ENCODE measurements around the gene ASCC1. TPM values are rescaled to one million over a fixed set of nuclear protein-coding genes. Genes with fewer than 3 reads are reported as not detected.

The ASCC1 gene
- total RNA-seq, 4 donors from 2014 or later: 23.5 to 37.8 (median 29.8) TPM

DNA sequence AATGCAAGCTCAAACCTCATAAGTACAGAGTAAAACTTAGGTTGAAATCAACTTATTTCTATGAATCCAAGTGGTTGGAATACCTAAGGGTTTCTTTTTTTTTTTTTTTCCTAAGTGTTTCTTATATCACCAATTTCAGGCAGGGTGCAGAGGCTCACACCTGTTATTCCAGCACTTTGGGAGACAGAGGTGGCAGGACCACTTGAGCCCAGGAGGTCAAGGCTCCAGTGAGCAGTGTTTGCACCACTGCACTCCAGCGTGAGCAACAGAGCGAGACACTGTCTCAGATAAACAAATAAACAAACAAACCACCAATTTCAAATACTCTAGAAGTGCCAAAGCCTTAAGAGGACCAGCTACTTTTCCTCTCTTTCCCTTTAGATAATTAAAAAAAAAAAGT lies 88.5 kb downstream of the ASCC1 start:
- intact Hi-C loops (cut with DNase I): no loop called here
- H3K9me3 ChIP-seq: no peaks in the 10 kb centered on the region
- peaks cover 0 to 3% (median 0%) of the 10 kb centered on the region in 4 donors for H3K4me1 ChIP-seq
- no peaks in the 10 kb centered on the region for H3K27me3 ChIP-seq
- no peak overlapping the region for H3K27ac ChIP-seq (replicated peaks in 1 of 4)
- H3K4me3 ChIP-seq: no peak overlapping the region
- no peak for TF ChIP-seq POLR2AphosphoS5 (IDR thresholded peaks at IDR 0.05)
- TF ChIP-seq POLR2A (IDR thresholded peaks at IDR 0.05; ENCODE audit: low read depth): no peak
- TF ChIP-seq, protein P1, sequence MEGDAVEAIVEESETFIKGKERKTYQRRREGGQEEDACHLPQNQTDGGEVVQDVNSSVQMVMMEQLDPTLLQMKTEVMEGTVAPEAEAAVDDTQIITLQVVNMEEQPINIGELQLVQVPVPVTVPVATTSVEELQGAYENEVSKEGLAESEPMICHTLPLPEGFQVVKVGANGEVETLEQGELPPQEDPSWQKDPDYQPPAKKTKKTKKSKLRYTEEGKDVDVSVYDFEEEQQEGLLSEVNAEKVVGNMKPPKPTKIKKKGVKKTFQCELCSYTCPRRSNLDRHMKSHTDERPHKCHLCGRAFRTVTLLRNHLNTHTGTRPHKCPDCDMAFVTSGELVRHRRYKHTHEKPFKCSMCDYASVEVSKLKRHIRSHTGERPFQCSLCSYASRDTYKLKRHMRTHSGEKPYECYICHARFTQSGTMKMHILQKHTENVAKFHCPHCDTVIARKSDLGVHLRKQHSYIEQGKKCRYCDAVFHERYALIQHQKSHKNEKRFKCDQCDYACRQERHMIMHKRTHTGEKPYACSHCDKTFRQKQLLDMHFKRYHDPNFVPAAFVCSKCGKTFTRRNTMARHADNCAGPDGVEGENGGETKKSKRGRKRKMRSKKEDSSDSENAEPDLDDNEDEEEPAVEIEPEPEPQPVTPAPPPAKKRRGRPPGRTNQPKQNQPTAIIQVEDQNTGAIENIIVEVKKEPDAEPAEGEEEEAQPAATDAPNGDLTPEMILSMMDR (IDR thresholded peaks at IDR 0.05): no peak
- TF ChIP-seq EP300 (IDR thresholded peaks at IDR 0.05): no peak
- WGBS: 98% methylated on average over 2 of the region's 2 CpGs
- DNase-seq (ENCODE audit: extremely low spot score): no peak
- H3K36me3 ChIP-seq: peaks cover 0 to 15% (median 9%) of the 10 kb centered on the region in 4 donors

DNA sequence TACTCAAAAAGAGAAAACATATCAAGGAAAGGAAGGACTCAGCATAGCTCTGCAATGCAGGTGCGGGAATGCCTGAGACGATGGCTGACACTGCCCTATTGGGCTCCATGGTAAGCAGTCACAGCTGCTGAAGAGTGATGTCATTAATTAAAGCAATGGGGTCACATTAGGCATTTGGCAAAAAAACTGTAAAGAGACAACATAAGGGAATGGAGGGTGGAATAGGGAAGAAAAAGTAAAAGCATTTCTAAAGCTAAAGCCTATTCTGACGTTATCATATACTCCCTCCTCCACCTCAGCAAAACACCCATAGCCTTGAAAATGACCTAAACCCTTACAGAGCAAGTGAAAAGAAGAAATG lies 89.2 kb downstream of the ASCC1 start:
- intact Hi-C loops (cut with DNase I): no loop called here
- H3K27ac ChIP-seq (replicated peaks in 1 of 4): no peak overlapping the region
- no peaks in the 10 kb centered on the region for H3K27me3 ChIP-seq
- TF ChIP-seq POLR2A (IDR thresholded peaks at IDR 0.05; ENCODE audit: low read depth) (no peak), EP300 (IDR thresholded peaks at IDR 0.05) (no peak), POLR2AphosphoS5 (IDR thresholded peaks at IDR 0.05) (no peak)
- TF ChIP-seq, protein P1 (IDR thresholded peaks at IDR 0.05): no peak
- H3K4me3 ChIP-seq: no peak overlapping the region
- H3K36me3 ChIP-seq: peaks cover 0 to 15% (median 7%) of the 10 kb centered on the region in 4 donors
- H3K9me3 ChIP-seq: no peaks in the 10 kb centered on the region
- WGBS: 95% methylated on average over 3 of the region's 3 CpGs
- no peak for DNase-seq (ENCODE audit: extremely low spot score)
- peaks cover 0 to 3% (median 0%) of the 10 kb centered on the region in 4 donors for H3K4me1 ChIP-seq

DNA sequence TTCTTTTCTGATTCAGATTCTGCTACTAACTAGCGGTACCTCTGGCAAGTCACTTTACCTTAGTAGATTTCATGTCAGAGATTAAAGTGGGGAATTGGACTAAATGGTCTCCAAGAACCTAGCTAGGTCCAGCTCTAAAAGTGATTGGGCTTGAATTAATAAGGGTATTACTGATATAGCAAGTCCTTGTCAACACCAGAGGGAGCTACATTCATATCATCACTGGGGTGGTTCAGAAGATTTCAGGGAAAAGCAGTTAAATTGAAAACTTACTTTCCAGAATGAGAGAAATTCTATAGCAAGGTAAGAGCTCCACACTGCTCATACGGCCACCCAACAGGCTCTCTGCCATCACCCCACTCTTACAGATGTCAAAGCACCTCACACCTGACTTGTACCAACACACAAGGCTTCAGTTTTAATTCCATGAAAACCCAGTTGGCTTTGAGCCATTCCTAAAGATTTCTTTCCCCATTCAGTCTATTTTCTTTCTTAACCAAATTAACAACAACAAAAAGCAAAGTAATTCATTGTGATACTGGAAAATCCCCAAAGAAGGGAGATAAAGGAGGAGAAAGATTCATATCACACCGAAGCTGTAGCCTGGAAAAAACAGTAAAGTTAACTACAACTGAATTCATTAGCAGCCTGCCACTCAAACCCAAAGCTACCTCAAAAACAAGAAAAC lies 89.7 kb downstream of the ASCC1 start:
- H3K36me3 ChIP-seq: peaks cover 0 to 18% (median 6%) of the 10 kb centered on the region in 4 donors
- H3K27ac ChIP-seq (replicated peaks in 1 of 4): no peak overlapping the region
- H3K9me3 ChIP-seq: no peaks in the 10 kb centered on the region
- H3K4me1 ChIP-seq: peaks cover 0 to 3% (median 0%) of the 10 kb centered on the region in 4 donors
- intact Hi-C loops (cut with DNase I): no loop called here
- no peak overlapping the region for H3K4me3 ChIP-seq
- H3K27me3 ChIP-seq: no peaks in the 10 kb centered on the region
- WGBS: 86% methylated on average over 3 of the region's 3 CpGs
- no peak for TF ChIP-seq POLR2AphosphoS5 (IDR thresholded peaks at IDR 0.05)
- TF ChIP-seq, protein P1 (IDR thresholded peaks at IDR 0.05): peak; percentile 30 to 44 (median 38)
- DNase-seq (ENCODE audit: extremely low spot score): no peak

DNA sequence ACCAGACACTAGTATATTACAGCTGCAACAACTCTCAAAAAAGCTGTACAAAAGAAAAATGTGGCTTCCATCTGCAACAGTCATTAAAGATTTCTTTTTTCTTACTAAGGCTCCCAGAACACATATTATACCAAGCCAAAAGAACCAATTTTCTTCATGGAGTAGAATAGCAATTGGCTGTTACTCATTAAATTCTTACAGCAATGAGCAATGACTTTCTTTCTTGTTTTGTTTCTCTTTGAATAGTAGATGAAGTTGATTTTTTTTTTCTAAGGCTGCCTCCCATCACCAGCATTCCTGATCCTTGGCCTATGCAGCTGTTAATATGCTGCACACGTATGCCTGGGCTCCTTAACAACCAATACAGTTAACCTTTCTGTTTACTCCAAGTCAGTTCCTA lies 91.1 kb downstream of the ASCC1 start:
- WGBS: 44% methylated on average over 1 of the region's 1 CpG
- peaks cover 0 to 12% (median 6%) of the 10 kb centered on the region in 4 donors for H3K36me3 ChIP-seq
- intact Hi-C loops (cut with DNase I): no loop called here
- H3K27ac ChIP-seq (replicated peaks in 1 of 4): no peak overlapping the region
- H3K4me1 ChIP-seq: peaks cover 0 to 3% (median 0%) of the 10 kb centered on the region in 4 donors
- no peak for DNase-seq (ENCODE audit: extremely low spot score)
- no peak overlapping the region for H3K4me3 ChIP-seq
- H3K27me3 ChIP-seq: no peaks in the 10 kb centered on the region
- TF ChIP-seq, protein P1 (IDR thresholded peaks at IDR 0.05): no peak
- TF ChIP-seq POLR2A (IDR thresholded peaks at IDR 0.05; ENCODE audit: low read depth): no peak
- no peak for TF ChIP-seq EP300 (IDR thresholded peaks at IDR 0.05)
- no peak for TF ChIP-seq POLR2AphosphoS5 (IDR thresholded peaks at IDR 0.05)
- H3K9me3 ChIP-seq: no peaks in the 10 kb centered on the region

DNA sequence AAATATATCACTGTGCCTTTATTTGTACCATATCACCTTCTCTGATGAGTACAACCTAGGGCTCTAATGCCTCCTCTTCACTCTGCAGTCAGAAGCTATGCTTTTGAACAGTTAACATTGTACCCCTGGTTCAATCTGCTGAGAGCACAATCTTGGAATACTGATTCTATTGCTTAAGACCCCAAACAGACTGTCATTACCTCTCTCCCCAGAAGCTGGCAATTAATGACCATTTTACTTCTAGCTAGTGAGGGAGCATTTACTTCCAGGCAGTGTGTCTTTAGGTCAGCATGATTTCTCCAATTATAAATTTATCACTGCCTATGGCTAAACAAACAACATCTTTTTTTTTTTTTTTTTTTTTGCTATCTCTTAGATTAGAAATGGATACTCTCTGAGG lies 91.7 kb downstream of the ASCC1 start:
- Histone ChIP-seq H3K4me3 (no peak overlapping the region), H3K4me1 (peaks cover 0 to 3% (median 0%) of the 10 kb centered on the region in 4 donors), H3K27me3 (no peaks in the 10 kb centered on the region), H3K9me3 (no peaks in the 10 kb centered on the region), H3K27ac (replicated peaks in 1 of 4) (no peak overlapping the region), H3K36me3 (peaks cover 0 to 9% (median 6%) of the 10 kb centered on the region in 4 donors)
- TF ChIP-seq EP300 (IDR thresholded peaks at IDR 0.05) (no peak), POLR2AphosphoS5 (IDR thresholded peaks at IDR 0.05) (no peak), POLR2A (IDR thresholded peaks at IDR 0.05; ENCODE audit: low read depth) (no peak)
- TF ChIP-seq, protein P1 (IDR thresholded peaks at IDR 0.05): no peak
- intact Hi-C loops (cut with DNase I): no loop called here
- no peak for DNase-seq (ENCODE audit: extremely low spot score)

Measured in esophagus muscularis mucosa (tissue), 4 donors.